ENCODE measurements around the gene IL20RA.
A peak's percentile ranks its signal among the peaks of the same experiment; 100 is the strongest.
"Not testable (repeated sequence)": the region's sequence is repeated elsewhere in the genome, so short reads cannot be mapped to it uniquely, and the experiment has no call there.

Gene IL20RA

GRCh38 chr6:137044366-137045221, at the start of gene IL20RA:
TSS of gene IL20RA (minus strand) at chr6:137044965. CDS start at chr6:137044728, 237 bp downstream.
- DNase-seq = no peak

DNA sequence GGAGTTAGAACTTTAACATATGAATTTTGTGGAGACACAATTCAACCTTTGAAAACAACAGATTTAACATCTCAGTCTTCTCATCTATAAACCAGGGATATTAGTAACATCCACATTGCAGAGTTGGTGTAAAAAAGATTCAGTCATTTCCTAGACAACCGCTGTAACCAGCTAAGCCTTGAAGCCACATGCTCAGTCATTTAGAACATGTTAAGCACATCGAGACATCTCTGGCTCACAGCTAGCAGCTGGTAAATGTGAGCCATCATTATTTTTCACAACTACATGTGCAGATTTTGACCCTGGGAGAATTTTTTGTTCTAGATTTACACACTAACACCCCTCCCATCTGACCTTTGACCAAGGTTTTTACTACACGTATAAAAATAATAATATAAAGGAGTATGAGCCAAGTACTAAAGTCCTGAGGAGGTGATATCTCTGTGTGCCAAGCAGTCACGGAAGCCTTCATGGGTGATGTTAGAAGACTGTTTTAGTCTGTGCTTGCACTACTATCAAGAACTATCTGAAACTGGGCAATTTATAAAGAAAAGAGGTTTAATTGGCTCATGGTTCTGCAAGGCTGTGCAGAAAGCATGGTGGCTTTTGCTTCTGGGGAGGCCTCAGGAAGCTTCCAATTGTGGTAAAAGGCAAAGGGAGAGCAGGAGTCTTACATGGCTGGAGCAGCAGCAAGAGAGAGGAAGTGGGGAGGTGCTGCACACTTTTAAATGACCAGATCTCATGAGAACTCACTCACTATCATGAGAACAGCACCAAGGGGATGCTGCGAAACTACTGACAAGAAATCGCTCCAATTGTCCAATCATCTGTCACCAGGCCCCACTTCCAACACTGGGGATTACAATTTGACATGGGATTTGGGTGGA, 48.7 kb upstream of the IL20RA start:
- peak; percentile 52 for DNase-seq

GRCh38 chr6:137092018-137092417, 47.3 kb upstream of the IL20RA start:
- no peak for DNase-seq

DNA sequence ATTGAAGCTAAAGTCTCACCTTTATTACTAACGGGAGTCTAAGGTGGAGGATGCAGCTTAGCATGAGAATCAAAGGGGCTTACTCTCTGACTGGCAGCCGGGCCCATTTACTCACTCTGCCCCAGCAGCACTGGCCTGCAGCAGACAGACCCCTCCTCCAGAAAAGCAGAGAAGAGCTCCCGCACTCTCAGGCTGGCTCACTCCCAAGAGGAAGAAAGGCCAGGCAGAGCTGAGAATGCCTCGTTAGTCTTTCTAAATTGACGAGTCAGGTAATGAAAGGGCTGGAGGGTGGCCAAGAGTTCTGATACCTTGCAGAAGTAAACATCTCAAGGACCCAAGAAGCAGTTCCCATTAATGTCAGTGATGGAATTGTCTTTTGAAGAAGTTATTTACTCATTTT, 44.5 kb upstream of the IL20RA start:
- DNase-seq = no peak

- DNase-seq = peak; percentile 57
Observed at GRCh38 chr6:137087902-137088301, 43.1 kb upstream of the IL20RA start.

- DNase-seq = no peak
Observed at GRCh38 chr6:137086031-137086430, 41.3 kb upstream of the IL20RA start.

GRCh38 chr6:137084865-137085617, 40.3 kb upstream of the IL20RA start:
- DNase-seq = peak; percentile 45

DNA sequence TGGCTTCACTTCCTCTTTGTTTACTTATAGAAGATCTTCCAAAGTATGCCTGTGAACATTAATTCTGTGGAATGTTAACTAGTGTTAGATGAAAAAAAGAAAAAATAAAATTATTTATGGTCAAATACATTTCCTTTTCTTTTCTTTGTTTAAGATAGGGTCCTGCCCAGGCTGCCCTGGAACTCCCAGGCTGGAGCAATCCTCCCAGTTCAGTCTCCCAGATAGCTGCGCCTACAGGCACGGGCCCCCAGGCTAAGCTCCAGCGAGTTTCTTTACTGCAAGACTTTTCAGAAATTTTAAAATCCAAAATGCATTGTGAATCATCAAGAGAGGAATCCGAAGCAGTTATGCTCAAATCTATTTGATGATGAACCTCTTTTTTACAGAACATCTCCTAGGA, 39.3 kb upstream of the IL20RA start:
- DNase-seq = no peak

- DNase-seq = no peak
Observed at GRCh38 chr6:137081997-137082396, 37.2 kb upstream of the IL20RA start.

GRCh38 chr6:137080711-137081110, 35.9 kb upstream of the IL20RA start:
- DNase-seq = no peak

DNA sequence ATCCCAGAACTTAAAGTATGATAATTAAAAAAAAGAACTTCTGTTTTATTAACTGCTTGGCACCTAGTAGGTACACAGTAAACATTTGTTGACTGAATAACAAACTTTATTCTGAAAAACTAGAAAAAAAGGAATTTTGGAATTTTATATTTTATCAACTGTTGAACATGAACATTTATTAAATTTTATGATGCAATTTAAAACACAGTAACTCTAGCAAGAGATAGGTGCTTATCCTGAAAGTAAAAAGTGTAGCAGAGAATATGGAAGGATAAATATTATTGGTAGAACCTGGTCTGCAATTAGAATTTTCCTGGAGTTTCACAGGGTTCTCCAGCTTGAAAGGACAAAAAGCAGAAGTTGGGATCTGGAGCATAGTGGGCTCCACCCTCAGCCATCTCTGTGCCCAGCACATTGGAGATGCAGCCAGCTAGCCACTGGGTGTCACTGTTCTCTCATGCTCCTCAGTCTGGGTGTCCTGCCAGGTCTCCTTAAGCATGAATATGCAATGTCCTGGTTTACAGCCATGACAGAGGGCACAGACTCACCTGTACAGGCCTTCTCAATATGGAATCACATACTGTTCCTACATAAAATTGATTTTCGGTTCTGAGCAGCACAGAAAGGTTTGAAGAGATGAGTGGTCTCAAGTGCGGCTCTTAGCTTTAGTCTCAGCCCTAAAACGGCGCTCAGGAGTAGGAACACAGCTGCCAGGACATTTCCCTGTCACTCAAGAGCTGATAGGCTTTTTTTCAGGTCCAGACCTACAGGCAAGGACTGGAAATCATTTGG, 31.7 kb upstream of the IL20RA start:
- peak; percentile 66 for DNase-seq

DNA sequence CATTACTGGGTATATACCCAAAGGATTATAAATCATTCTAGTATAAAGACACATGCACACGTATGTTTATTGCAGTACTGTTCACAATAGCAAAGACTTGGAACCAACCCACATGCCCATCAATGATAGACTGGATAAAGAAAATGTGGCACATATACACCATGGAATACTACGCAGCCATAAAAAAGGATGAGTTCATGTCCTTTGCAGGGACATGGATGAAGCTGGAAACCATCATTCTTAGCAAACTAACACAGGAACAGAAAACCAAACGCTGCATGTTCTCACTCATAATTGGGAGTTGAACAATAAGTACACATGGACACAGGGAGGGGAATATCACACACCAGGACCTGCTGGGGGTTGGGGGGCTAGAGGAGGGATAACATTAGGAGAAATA, 31.0 kb upstream of the IL20RA start:
- DNase-seq = not testable (repeated sequence)

- no peak for DNase-seq
Observed at GRCh38 chr6:137070303-137070702, 25.5 kb upstream of the IL20RA start.

DNA sequence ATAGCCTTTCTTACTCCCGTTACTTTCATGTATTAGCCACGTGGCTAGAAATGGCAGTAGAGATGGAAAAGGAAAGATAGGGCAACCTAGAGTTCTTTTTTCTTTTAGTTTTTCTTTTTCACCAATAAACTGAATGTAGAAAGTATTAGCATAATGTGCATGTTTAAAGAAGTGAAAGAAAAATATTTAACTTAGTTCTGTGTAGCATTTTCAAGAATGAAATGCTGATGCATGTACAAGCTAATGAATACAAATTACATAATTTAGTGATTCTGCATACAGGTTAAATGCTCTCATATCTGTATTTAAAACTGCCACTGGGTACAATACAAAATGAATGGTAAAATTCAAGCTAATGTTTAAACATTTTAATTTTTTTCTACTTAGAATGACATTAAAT, 22.6 kb upstream of the IL20RA start:
- DNase-seq = no peak

GRCh38 chr6:137058037-137058436, 13.3 kb upstream of the IL20RA start:
- no peak for DNase-seq

GRCh38 chr6:137056121-137056880, 11.5 kb upstream of the IL20RA start:
- DNase-seq = no peak

DNA sequence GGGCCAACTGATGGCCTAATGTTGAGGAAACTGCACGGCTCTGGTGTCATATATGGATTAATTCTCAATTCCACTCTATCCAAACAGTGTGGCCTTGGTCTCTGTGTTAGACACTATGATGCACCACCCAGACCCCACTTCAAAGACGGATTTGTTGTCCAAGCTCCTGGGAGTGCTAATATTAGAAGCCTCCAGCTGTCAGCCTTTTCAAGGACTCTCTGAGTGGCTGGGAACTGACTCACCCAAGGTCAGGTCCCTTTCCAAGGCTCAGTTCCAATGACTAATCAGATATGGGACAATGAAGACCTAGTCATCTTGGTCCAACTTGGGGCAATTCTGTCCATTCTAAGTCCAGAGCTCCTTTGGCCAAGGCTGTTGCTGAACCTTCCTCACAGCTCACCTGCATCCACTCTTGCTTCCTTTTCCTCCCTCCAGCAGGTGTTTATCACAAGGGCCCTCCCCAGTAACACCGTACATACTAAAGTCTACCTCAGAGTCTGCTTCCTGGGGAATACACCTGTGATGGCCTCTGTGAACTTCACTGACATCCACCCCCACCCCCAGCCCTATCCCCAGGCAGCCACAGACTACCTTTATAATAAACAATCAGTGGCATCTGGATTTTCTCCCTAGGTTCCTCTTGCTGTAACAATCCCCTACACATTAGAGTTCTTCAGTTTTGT, 7.2 kb upstream of the IL20RA start:
- no peak for DNase-seq

DNA sequence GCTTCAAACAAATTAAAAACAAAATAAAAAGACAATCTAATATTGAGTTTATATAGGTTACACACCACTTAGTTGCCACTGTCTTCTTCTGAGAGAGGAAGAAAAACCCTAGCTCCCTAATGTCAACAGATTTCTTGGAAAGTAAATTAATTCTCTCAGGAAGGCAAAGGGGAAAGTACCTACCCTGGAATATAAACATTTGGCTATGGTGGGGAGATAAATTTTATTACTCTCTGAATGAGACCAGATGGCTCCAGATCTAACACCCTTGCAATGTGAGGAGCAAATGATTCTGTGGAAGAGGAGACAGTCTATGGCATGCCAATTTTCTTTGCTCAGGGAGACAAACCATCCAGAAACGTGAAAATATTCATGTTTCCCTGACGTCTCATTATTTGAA, 4.3 kb upstream of the IL20RA start:
- DNase-seq = no peak

DNA sequence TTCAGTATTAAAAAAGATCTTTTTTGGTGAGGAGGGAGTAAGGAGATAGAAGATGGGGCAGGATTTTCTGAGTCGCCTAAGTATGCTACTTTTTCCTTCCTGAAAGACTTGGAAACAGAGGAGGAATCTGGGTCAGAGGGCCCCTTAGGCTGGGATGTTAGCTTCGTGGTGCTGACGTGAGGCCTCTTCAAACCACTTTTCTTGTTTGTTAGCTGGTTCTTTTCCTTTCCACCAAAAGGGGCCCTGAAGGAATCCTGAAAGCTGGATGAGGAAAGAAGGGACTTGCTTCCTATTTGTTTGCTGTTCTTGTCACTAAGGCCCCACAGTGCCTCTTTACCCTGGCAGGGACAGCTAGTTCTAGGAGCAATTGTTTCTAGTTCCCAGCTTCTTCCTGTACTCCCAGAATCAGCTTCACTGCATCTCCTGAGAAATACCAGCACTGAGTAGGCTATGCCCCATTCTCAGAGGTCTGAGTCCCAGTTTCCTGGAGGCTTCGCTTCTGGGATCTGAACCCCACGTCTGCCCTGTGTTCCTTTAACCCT, 2.2 kb upstream of the IL20RA start:
- no peak for DNase-seq

DNA sequence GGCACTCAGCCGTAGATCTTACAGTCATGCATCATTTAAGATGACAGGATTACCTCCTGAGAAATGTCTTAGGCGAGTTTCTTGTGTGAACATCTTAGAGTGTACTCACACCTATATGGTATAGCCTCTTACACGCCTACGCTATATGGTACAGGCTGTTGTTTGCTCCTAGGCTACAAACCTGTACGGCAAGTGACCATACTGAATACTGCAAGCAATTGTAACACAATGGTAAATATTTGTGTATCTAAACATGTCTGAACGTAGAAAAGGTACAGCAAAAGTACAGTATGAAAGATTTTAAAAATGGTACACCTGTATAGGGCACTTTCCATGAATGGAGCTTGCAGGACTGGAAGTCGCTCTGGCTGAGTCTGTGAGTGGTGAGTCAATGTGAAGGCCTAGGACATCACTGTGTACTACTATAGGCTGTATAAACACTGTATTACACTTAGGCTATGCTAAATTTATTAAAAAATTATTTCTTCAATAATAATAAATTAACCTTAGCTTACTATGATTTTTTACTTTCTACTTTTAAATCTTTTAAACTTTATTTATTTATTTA, 541 bp upstream of the IL20RA start:
- DNase-seq = no peak

Data from activated CD4-positive, alpha-beta T cell treated with anti-CD3 and anti-CD28 coated beads, Interleukin-2, amount 50 U/mL, for 16 hours (primary cell).